OCI-LY1 (cell line): Measurements from ENCODE around the gene RNASE8.

Source experiments
- H2AFZ ChIP-seq: fragments of 200-600 bp; sonication (generic), shearing (Covaris generic); 2 replicates; pipeline ENCODE4 v1.6.0; 2014; ENCODE audit warnings: antibody characterized with exemption, mild to moderate bottlenecking, low read length
- H3F3A ChIP-seq: fragments of 200-600 bp; sonication (generic), shearing (Covaris generic); 2 replicates; pipeline ENCODE4 v1.6.0; 2014; ENCODE audit warnings: mild to moderate bottlenecking, antibody characterized with exemption, low read length, moderate library complexity; ENCODE audit not compliant: insufficient read depth
- H3K27ac ChIP-seq: fragments of 200-600 bp; sonication (generic); 2 replicates; pipeline ENCODE4 v1.5.1; 2014; ENCODE audit warnings: low read length, mixed run types, mild to moderate bottlenecking, low read depth; ENCODE audit not compliant: poor library complexity, severe bottlenecking
- H3K27me3 ChIP-seq: fragments of 200-600 bp; sonication (generic); 2 replicates; pipeline ENCODE4 v1.6.0; 2014; ENCODE audit warnings: antibody characterized with exemption, mild to moderate bottlenecking, low read length, moderate library complexity; ENCODE audit not compliant: insufficient read depth
- H3K36me3 ChIP-seq: fragments of 200-600 bp; sonication (generic); 2 replicates; pipeline ENCODE4 v1.6.1; 2014; ENCODE audit warnings: mild to moderate bottlenecking, antibody characterized with exemption, low read length, moderate library complexity, mixed read lengths; ENCODE audit not compliant: insufficient read depth
- H3K4me1 ChIP-seq: fragments of 200-600 bp; sonication (generic); 2 replicates; pipeline ENCODE4 v1.5.1; 2014; ENCODE audit warnings: mild to moderate bottlenecking, low read length, moderate library complexity; ENCODE audit not compliant: insufficient read depth, severe bottlenecking
- H3K4me2 ChIP-seq: fragments of 200-600 bp; sonication (generic), shearing (Covaris generic); 2 replicates; pipeline ENCODE4 v1.6.1; 2014; ENCODE audit warnings: low read length
- H3K4me3 ChIP-seq: fragments of 200-600 bp; sonication (generic); 2 replicates; pipeline ENCODE4 v1.5.1; 2014; ENCODE audit warnings: low read length, low read depth, mild to moderate bottlenecking, mixed read lengths; ENCODE audit not compliant: poor library complexity, severe bottlenecking
- H3K79me2 ChIP-seq: fragments of 200-600 bp; shearing (Covaris generic); 2 replicates; pipeline ENCODE4 v1.6.1; 2016; ENCODE audit warnings: mixed run types, low read length, mixed read lengths; ENCODE audit not compliant: insufficient read depth
- H3K9ac ChIP-seq: fragments of 200-600 bp; sonication (generic), shearing (Covaris generic); 2 replicates; pipeline ENCODE4 v1.6.1; 2014; ENCODE audit warnings: mild to moderate bottlenecking, low read length, mixed read lengths
- H3K9me2 ChIP-seq: fragments of 200-600 bp; sonication (generic), shearing (Covaris generic); 2 replicates; pipeline ENCODE4 v1.6.1; 2014; ENCODE audit warnings: low read depth, mild to moderate bottlenecking, low read length, mixed read lengths
- H3K9me3 ChIP-seq: fragments of 200-600 bp; shearing (Covaris generic); 2 replicates; pipeline ENCODE4 v1.6.1; 2014; ENCODE audit warnings: low read length, mixed read lengths
- H4K20me1 ChIP-seq: fragments of 200-600 bp; sonication (generic), shearing (Covaris generic); 2 replicates; pipeline ENCODE4 v1.6.0; 2016; ENCODE audit warnings: mild to moderate bottlenecking, low read length; ENCODE audit not compliant: insufficient read depth
- EZH2 ChIP-seq: fragments of 200-600 bp; sonication (generic), shearing (Covaris generic); IDR thresholded peaks from 2 replicates; pipeline ENCODE4 v1.8.0; 2017; ENCODE audit warnings: borderline replicate concordance, mixed run types, mild to moderate bottlenecking, antibody characterized with exemption, low read length, moderate library complexity, mixed read lengths
- TF ChIP-seq, protein P1 (sequence below): fragments of 200-600 bp; sonication (generic), shearing (Covaris generic); IDR thresholded peaks from 2 replicates; pipeline ENCODE4 v1.5.1; 2017; ENCODE audit warnings: mild to moderate bottlenecking, antibody characterized with exemption, low read length, moderate library complexity, mixed read lengths

Gene RNASE8

DNA sequence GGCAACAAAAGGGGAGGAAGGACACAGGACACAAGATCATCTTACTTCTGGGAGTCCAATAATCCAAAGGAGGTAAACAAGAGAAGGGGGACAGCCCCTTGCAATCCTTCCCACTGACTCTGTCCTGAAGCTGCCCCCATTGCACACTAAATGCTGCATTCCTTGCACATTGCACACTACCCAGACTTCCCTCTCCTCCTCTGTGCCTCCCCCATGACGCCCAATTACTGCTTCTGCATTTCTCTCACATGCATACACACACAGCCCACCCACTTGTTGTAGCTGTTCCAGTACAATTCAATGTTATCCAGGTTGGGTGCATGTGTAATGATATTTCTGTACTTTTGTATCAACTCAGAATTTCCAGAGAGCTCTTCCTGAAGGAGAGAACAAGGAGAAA lies 38.3 kb upstream of the RNASE8 start:
- Histone ChIP-seq H3F3A (no peaks in the 10 kb centered on the region), H3K9ac (no peak overlapping the region), H3K79me2 (no peaks in the 10 kb centered on the region), H3K36me3 (no peaks in the 10 kb centered on the region), H3K27me3 (peaks cover 5% of the 10 kb centered on the region), H2AFZ (no peak overlapping the region), H3K9me2 (no peaks in the 10 kb centered on the region), H3K4me2 (no peak overlapping the region), H3K4me1 (no peaks in the 10 kb centered on the region), H4K20me1 (no peaks in the 10 kb centered on the region), H3K4me3 (no peak overlapping the region), H3K27ac (no peak overlapping the region), H3K9me3 (no peaks in the 10 kb centered on the region)
- TF ChIP-seq, protein P1, sequence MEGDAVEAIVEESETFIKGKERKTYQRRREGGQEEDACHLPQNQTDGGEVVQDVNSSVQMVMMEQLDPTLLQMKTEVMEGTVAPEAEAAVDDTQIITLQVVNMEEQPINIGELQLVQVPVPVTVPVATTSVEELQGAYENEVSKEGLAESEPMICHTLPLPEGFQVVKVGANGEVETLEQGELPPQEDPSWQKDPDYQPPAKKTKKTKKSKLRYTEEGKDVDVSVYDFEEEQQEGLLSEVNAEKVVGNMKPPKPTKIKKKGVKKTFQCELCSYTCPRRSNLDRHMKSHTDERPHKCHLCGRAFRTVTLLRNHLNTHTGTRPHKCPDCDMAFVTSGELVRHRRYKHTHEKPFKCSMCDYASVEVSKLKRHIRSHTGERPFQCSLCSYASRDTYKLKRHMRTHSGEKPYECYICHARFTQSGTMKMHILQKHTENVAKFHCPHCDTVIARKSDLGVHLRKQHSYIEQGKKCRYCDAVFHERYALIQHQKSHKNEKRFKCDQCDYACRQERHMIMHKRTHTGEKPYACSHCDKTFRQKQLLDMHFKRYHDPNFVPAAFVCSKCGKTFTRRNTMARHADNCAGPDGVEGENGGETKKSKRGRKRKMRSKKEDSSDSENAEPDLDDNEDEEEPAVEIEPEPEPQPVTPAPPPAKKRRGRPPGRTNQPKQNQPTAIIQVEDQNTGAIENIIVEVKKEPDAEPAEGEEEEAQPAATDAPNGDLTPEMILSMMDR, result no peak

DNA sequence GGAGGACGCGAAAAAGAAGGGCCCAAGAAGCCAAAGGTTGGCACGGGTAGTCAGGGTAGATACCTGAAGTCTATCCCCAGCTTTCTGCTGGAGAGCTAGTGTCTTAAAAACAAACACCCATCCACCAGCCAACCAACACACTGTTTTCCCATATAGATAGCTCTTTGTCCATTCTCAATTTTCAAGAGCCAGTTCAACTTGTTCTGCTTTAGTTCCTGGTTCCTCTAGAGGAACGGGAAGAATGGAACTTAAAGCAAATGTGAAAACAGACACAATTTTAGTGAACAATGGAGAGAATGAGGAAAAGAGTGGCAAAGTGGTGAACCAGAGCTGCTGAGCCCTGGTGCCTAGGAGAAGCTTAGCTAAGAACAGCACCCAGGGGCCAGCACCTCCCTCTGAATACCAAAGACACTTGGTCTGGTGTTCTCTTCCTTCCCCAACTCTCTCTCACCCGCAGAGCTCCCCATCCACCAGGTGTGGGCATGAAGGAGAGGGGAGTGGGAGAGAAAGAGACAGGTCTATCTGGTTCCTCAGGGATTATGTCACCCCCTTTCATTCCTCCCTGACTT lies 36.6 kb upstream of the RNASE8 start:
- no peaks in the 10 kb centered on the region for H3F3A ChIP-seq
- H3K9ac ChIP-seq, result no peak overlapping the region
- peaks cover 5% of the 10 kb centered on the region for H3K27me3 ChIP-seq
- no peaks in the 10 kb centered on the region for H4K20me1 ChIP-seq
- H3K9me2 ChIP-seq, result no peaks in the 10 kb centered on the region
- H3K36me3 ChIP-seq, result no peaks in the 10 kb centered on the region
- no peak overlapping the region for H3K27ac ChIP-seq
- H3K4me2 ChIP-seq, result no peak overlapping the region
- TF ChIP-seq EZH2, result no peak
- TF ChIP-seq, protein P1, result no peak
- no peak overlapping the region for H3K4me3 ChIP-seq
- no peaks in the 10 kb centered on the region for H3K9me3 ChIP-seq
- no peak overlapping the region for H2AFZ ChIP-seq
- peaks cover 2% of the 10 kb centered on the region for H3K4me1 ChIP-seq
- H3K79me2 ChIP-seq, result no peaks in the 10 kb centered on the region

DNA sequence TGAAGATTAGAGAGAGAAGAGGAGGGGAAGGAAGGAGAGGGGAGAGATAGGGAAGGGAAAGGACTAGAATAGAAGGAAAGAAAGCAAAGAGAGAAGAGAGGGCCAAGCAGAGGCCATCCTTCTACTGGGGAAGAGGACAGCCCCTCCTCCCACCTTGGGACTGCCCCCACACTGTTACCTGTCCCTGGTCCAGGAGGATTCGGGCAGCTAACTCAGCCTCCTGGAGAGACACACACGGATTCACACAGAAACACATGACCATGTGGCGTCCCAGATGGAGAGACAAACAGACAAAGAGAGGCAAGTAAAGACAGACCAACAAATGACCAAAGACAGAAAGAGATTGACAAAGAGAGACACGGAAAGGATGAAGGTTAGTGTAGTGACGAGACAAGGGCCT lies 34.9 kb upstream of the RNASE8 start:
- Histone ChIP-seq H3K4me2 (no peak overlapping the region), H4K20me1 (no peaks in the 10 kb centered on the region), H2AFZ (no peak overlapping the region), H3K9me3 (no peaks in the 10 kb centered on the region), H3K9ac (no peak overlapping the region), H3K9me2 (no peaks in the 10 kb centered on the region), H3K27me3 (peaks cover 2% of the 10 kb centered on the region), H3K4me3 (no peak overlapping the region), H3K4me1 (peaks cover 2% of the 10 kb centered on the region), H3K36me3 (no peaks in the 10 kb centered on the region), H3K79me2 (no peaks in the 10 kb centered on the region), H3F3A (no peaks in the 10 kb centered on the region), H3K27ac (no peak overlapping the region)
- TF ChIP-seq, protein P1, result no peak
- no peak for TF ChIP-seq EZH2
